Regular cardiac myocyte (primary cell): ENCODE data around the gene NT5DC3. TPM values are rescaled to one million over a fixed set of nuclear protein-coding genes. Genes with fewer than 3 reads are reported as not detected.

Source experiments
- total RNA-seq: library from RNA; depleted of rRNA; stranded (reverse); fragments of >200 nt; gene quantifications from 2 replicates; pipeline ENCODE4 v1.2.3, GENCODE V29; 2014

The NT5DC3 gene
- total RNA-seq = 6.8 and 10.9 TPM in 2 replicates

GRCh38 chr12:103840876-103841689 is at the start of gene NT5DC3:
Gene NT5DC3, minus strand, starts transcription at chr12:103841234. Its CDS starts 78 bp downstream, at chr12:103841156.

Other genes starting within 250 kb of the NT5DC3 start
- gene HSP90B1, start 89.2 kb upstream of the NT5DC3 start, total RNA-seq = 1,507 and 1,591 TPM in 2 replicates
- 18.4 and 18.6 TPM in 2 replicates for gene TDG, start 124.6 kb upstream of the NT5DC3 start, total RNA-seq
- gene GLT8D2, start 209.0 kb upstream of the NT5DC3 start, total RNA-seq = 14.8 and 27.1 TPM in 2 replicates
- 24.3 and 29.9 TPM in 2 replicates for gene HCFC2, start 223.3 kb upstream of the NT5DC3 start, total RNA-seq